ENCODE data around the gene NEFH.

Gene NEFH

GRCh38 chr22:29447906-29448305 is 32.1 kb upstream of the NEFH start:
- Histone ChIP-seq H3K4me3 (ENCODE audit: low read length) (no peak overlapping the region), H3K9me3 (ENCODE audit: control insufficient read depth, insufficient read depth, low read length) (no peaks in the 10 kb centered on the region), H3K9me2 (replicated peaks; ENCODE audit: control insufficient read depth, low read length) (no peaks in the 10 kb centered on the region), H3F3A (ENCODE audit: control insufficient read depth, insufficient read depth) (no peaks in the 10 kb centered on the region), H3K4me1 (ENCODE audit: control insufficient read depth, low read length) (no peaks in the 10 kb centered on the region), H3K79me2 (ENCODE audit: control insufficient read depth, low read length) (no peaks in the 10 kb centered on the region), H3K36me3 (ENCODE audit: control insufficient read depth, low read length) (no peaks in the 10 kb centered on the region), H4K20me1 (ENCODE audit: control insufficient read depth, insufficient read depth, low read depth, low read length) (no peaks in the 10 kb centered on the region), H3K27me3 (ENCODE audit: control insufficient read depth, low read length) (peaks cover 10% of the 10 kb centered on the region), H3K27ac (ENCODE audit: low read depth, low read length) (no peak overlapping the region), H3K4me2 (ENCODE audit: low read length) (no peak overlapping the region)
- TF ChIP-seq EZH2phosphoT487 (IDR thresholded peaks at IDR 0.05; ENCODE audit: borderline replicate concordance, low read length) (no peak), CTCF (IDR thresholded peaks at IDR 0.05; ENCODE audit: low read depth, low read length, poor library complexity, severe bottlenecking) (no peak)

GRCh38 chr22:29449296-29449875 is 30.6 kb upstream of the NEFH start:
- H3K9me3 ChIP-seq (ENCODE audit: control insufficient read depth, insufficient read depth, low read length) = no peaks in the 10 kb centered on the region
- no peak overlapping the region for H3K4me2 ChIP-seq (ENCODE audit: low read length)
- H3K36me3 ChIP-seq (ENCODE audit: control insufficient read depth, low read length) = no peaks in the 10 kb centered on the region
- H3K4me3 ChIP-seq (ENCODE audit: low read length) = no peak overlapping the region
- H3K27me3 ChIP-seq (ENCODE audit: control insufficient read depth, low read length) = peaks cover 4% of the 10 kb centered on the region; the same call in 1 of the 2 replicates
- no peaks in the 10 kb centered on the region for H3K79me2 ChIP-seq (ENCODE audit: control insufficient read depth, low read length)
- TF ChIP-seq EZH2phosphoT487 (IDR thresholded peaks at IDR 0.05; ENCODE audit: borderline replicate concordance, low read length) (no peak), CTCF (IDR thresholded peaks at IDR 0.05; ENCODE audit: low read depth, low read length, poor library complexity, severe bottlenecking) (no peak)
- no peaks in the 10 kb centered on the region for H3K4me1 ChIP-seq (ENCODE audit: control insufficient read depth, low read length)
- no peak overlapping the region for H3K27ac ChIP-seq (ENCODE audit: low read depth, low read length)
- H3F3A ChIP-seq (ENCODE audit: control insufficient read depth, insufficient read depth) = no peaks in the 10 kb centered on the region
- no peaks in the 10 kb centered on the region for H4K20me1 ChIP-seq (ENCODE audit: control insufficient read depth, insufficient read depth, low read depth, low read length)
- no peaks in the 10 kb centered on the region for H3K9me2 ChIP-seq (replicated peaks; ENCODE audit: control insufficient read depth, low read length)

GRCh38 chr22:29450222-29450621 is 29.8 kb upstream of the NEFH start:
- no peaks in the 10 kb centered on the region; the same call in 1 of the 2 replicates for H3K27me3 ChIP-seq (ENCODE audit: control insufficient read depth, low read length)
- H3K4me3 ChIP-seq (ENCODE audit: low read length) = no peak overlapping the region
- H3K4me2 ChIP-seq (ENCODE audit: low read length) = no peak overlapping the region
- H3K79me2 ChIP-seq (ENCODE audit: control insufficient read depth, low read length) = no peaks in the 10 kb centered on the region
- no peaks in the 10 kb centered on the region for H3K9me3 ChIP-seq (ENCODE audit: control insufficient read depth, insufficient read depth, low read length)
- H3K36me3 ChIP-seq (ENCODE audit: control insufficient read depth, low read length) = no peaks in the 10 kb centered on the region
- H4K20me1 ChIP-seq (ENCODE audit: control insufficient read depth, insufficient read depth, low read depth, low read length) = no peaks in the 10 kb centered on the region
- H3K9me2 ChIP-seq (replicated peaks; ENCODE audit: control insufficient read depth, low read length) = no peaks in the 10 kb centered on the region
- H3F3A ChIP-seq (ENCODE audit: control insufficient read depth, insufficient read depth) = no peaks in the 10 kb centered on the region
- TF ChIP-seq EZH2phosphoT487 (IDR thresholded peaks at IDR 0.05; ENCODE audit: borderline replicate concordance, low read length) = no peak
- no peak for TF ChIP-seq CTCF (IDR thresholded peaks at IDR 0.05; ENCODE audit: low read depth, low read length, poor library complexity, severe bottlenecking)
- H3K4me1 ChIP-seq (ENCODE audit: control insufficient read depth, low read length) = no peaks in the 10 kb centered on the region
- no peak overlapping the region for H3K27ac ChIP-seq (ENCODE audit: low read depth, low read length)
